GM19395 (cell line): ENCODE results near the gene CAPN12.

Source experiments
- ATAC-seq: cut with Tn5 transposase; IDR thresholded peaks from one replicate; pipeline ENCODE4 v1.9.1; 2021; ENCODE audit warnings: mild to moderate bottlenecking, moderate library complexity; ENCODE audit not compliant: unreplicated experiment

CAPN12 gene

GRCh38 chr19:38726761-38727301 lies 17.4 kb downstream of the CAPN12 start:
- ATAC-seq, result no peak

- no peak for ATAC-seq
These were observed 18.0 kb downstream of the CAPN12 start for GRCh38 chr19:38726284-38726673.

GRCh38 chr19:38725469-38726283 lies 18.6 kb downstream of the CAPN12 start:
- no peak for ATAC-seq

- ATAC-seq, result no peak
These were observed 20.1 kb downstream of the CAPN12 start for GRCh38 chr19:38723990-38724854.

GRCh38 chr19:38723606-38723965 lies 20.7 kb downstream of the CAPN12 start:
- no peak for ATAC-seq

GRCh38 chr19:38722947-38723605 lies 21.2 kb downstream of the CAPN12 start:
- ATAC-seq, result no peak

GRCh38 chr19:38721979-38722773 lies 22.1 kb downstream of the CAPN12 start:
- no peak for ATAC-seq

- ATAC-seq, result no peak
These were observed 22.8 kb downstream of the CAPN12 start for GRCh38 chr19:38721496-38721895.

GRCh38 chr19:38720559-38721236 lies 23.6 kb downstream of the CAPN12 start:
- ATAC-seq, result no peak

GRCh38 chr19:38719761-38720558 lies 24.3 kb downstream of the CAPN12 start:
- ATAC-seq, result no peak

GRCh38 chr19:38718747-38719543 lies 25.3 kb downstream of the CAPN12 start:
- ATAC-seq, result no peak

- no peak for ATAC-seq
These were observed 26.4 kb downstream of the CAPN12 start for GRCh38 chr19:38717855-38718254.

- ATAC-seq, result no peak
These were observed 27.2 kb downstream of the CAPN12 start for GRCh38 chr19:38717051-38717450.

GRCh38 chr19:38715555-38715954 lies 28.7 kb downstream of the CAPN12 start:
- no peak for ATAC-seq

- ATAC-seq, result no peak
These were observed 29.9 kb downstream of the CAPN12 start for GRCh38 chr19:38714354-38714778.

- no peak for ATAC-seq
These were observed 30.4 kb downstream of the CAPN12 start for GRCh38 chr19:38713865-38714264.

- ATAC-seq, result no peak
These were observed 31.0 kb downstream of the CAPN12 start for GRCh38 chr19:38713227-38713649.

- ATAC-seq, result no peak
These were observed 32.0 kb downstream of the CAPN12 start for GRCh38 chr19:38712161-38712748.
